IMR-90 (cell line): ENCODE results near the gene DCHS2. TPM values are rescaled to one million over a fixed set of nuclear protein-coding genes. Genes with fewer than 3 reads are reported as not detected.

Experiments
- ATAC-seq: fragments of 200-7000 bp; cut with Tn5 transposase; 2 replicates; pipeline ENCODE4 v1.9.1; 2020; ENCODE audit warnings: low read depth, mild to moderate bottlenecking, moderate library complexity
- BruUV-seq: library from RNA; stranded (reverse); fragments of 400-500 nt; replicated peaks from 2 replicates; lab custom pipeline; 2021; lab: Mats Ljungman, UMichigan
- CTCF ChIA-PET: fragments of 300-600 bp; formaldehyde crosslinking; extraction: SDS; loops from one replicate; lab custom pipeline; 2021; ENCODE audit warnings: antibody characterized with exemption; lab: Yijun Ruan, JAX
- POLR2A ChIA-PET: fragments of 300-600 bp; sonication (Branson Sonifier 250); formaldehyde crosslinking; loops from one replicate; lab custom pipeline; 2022; ENCODE audit warnings: antibody characterized with exemption; ENCODE audit not compliant: unreplicated experiment; lab: Charles Lee
- DNase-seq: peaks from one replicate; pipeline ENCODE4 v3.0.0; 2013
- H2AFZ ChIP-seq: replicated peaks from 2 replicates; pipeline ENCODE3; 2013; ENCODE audit warnings: low read length, mild to moderate bottlenecking; ENCODE audit not compliant: poor library complexity
- H2AK5ac ChIP-seq: 2 replicates; pipeline ENCODE4 v1.6.1; 2013; ENCODE audit warnings: low read depth, low read length, inconsistent platforms
- H2AK9ac ChIP-seq: replicated peaks from 2 replicates; pipeline ENCODE3; 2013; ENCODE audit warnings: mild to moderate bottlenecking, low read depth, low read length, moderate library complexity; ENCODE audit not compliant: poor library complexity
- H2BK120ac ChIP-seq: 2 replicates; pipeline ENCODE4 v1.6.1; 2013; ENCODE audit warnings: low read depth, low read length, inconsistent platforms
- H2BK15ac ChIP-seq: 3 replicates; pipeline ENCODE4 v1.6.1; 2013; ENCODE audit warnings: low read depth, low read length, inconsistent platforms
- H2BK20ac ChIP-seq: 2 replicates; pipeline ENCODE4 v1.6.1; 2013; ENCODE audit warnings: low read depth, mild to moderate bottlenecking, inconsistent platforms, low read length, moderate library complexity
- H2BK5ac ChIP-seq: 2 replicates; pipeline ENCODE4 v1.6.1; 2013; ENCODE audit warnings: mild to moderate bottlenecking, low read depth, low read length, inconsistent platforms; ENCODE audit not compliant: poor library complexity, severe bottlenecking
- H3K14ac ChIP-seq: replicated peaks from 2 replicates; pipeline ENCODE4 v1.6.1; 2013; ENCODE audit warnings: low read depth, low read length, inconsistent platforms
- H3K18ac ChIP-seq: 2 replicates; pipeline ENCODE4 v1.6.1; 2013; ENCODE audit warnings: low read depth, low read length, control low read depth
- H3K23ac ChIP-seq: 2 replicates; pipeline ENCODE4 v1.6.1; 2013; ENCODE audit warnings: low read depth, low read length, inconsistent platforms
- H3K27ac ChIP-seq: 2 replicates; pipeline ENCODE4 v1.5.1; 2013; ENCODE audit warnings: mild to moderate bottlenecking, control low read depth, low read length; ENCODE audit not compliant: insufficient read depth
- H3K27me3 ChIP-seq: 2 replicates; pipeline ENCODE4 v1.6.1; 2013; ENCODE audit warnings: low read length; ENCODE audit not compliant: control insufficient read depth, insufficient read depth
- H3K36me3 ChIP-seq: 2 replicates; pipeline ENCODE4 v1.6.1; 2013; ENCODE audit warnings: low read length, mixed read lengths; ENCODE audit not compliant: control insufficient read depth, insufficient read depth
- H3K4ac ChIP-seq: 2 replicates; pipeline ENCODE4 v1.6.1; 2013; ENCODE audit warnings: low read depth, low read length, inconsistent platforms
- H3K4me1 ChIP-seq: 2 replicates; pipeline ENCODE4 v1.6.1; 2013; ENCODE audit warnings: low read length, mixed read lengths; ENCODE audit not compliant: control insufficient read depth, insufficient read depth
- H3K4me2 ChIP-seq: 2 replicates; pipeline ENCODE4 v1.6.1; 2013; ENCODE audit warnings: low read depth, mild to moderate bottlenecking, control low read depth, low read length, moderate library complexity
- H3K4me3 ChIP-seq: 2 replicates; pipeline ENCODE4 v1.5.1; 2013; ENCODE audit warnings: low read depth, mild to moderate bottlenecking, control low read depth, low read length, moderate library complexity; ENCODE audit not compliant: insufficient read depth
- H3K56ac ChIP-seq: 2 replicates; pipeline ENCODE4 v1.6.1; 2013; ENCODE audit warnings: low read length, inconsistent platforms; ENCODE audit not compliant: insufficient read depth; ENCODE audit errors: extremely low read depth
- H3K79me1 ChIP-seq, 2 experiments: 2 replicates each; pipeline ENCODE4 v1.6.1; 2013; ENCODE audit warnings: low read length in 2 of 2, inconsistent platforms in 1 of 2, low read depth in 1 of 2
- H3K9ac ChIP-seq: 2 replicates; pipeline ENCODE4 v1.6.1; 2013; ENCODE audit warnings: low read depth, low read length, control low read depth
- H3K9me1 ChIP-seq: 2 replicates; pipeline ENCODE4 v1.6.1; 2013; ENCODE audit warnings: low read length, inconsistent platforms; ENCODE audit not compliant: insufficient read depth
- H3K9me3 ChIP-seq: 2 replicates; pipeline ENCODE4 v1.6.1; 2013; ENCODE audit warnings: low read length; ENCODE audit not compliant: control insufficient read depth, insufficient read depth
- H4K20me1 ChIP-seq: 2 replicates; pipeline ENCODE4 v1.6.1; 2013; ENCODE audit warnings: low read length, inconsistent platforms; ENCODE audit not compliant: insufficient read depth
- H4K5ac ChIP-seq: 2 replicates; pipeline ENCODE4 v1.6.1; 2013; ENCODE audit warnings: mild to moderate bottlenecking, low read depth, low read length, control low read depth
- H4K8ac ChIP-seq, 2 experiments: 2 replicates each; pipeline ENCODE4 v1.6.1; 2013; ENCODE audit warnings: low read depth in 2 of 2, low read length in 2 of 2, control low read depth in 1 of 2, inconsistent platforms in 1 of 2
- H4K91ac ChIP-seq: 2 replicates; pipeline ENCODE4 v1.6.1; 2013; ENCODE audit warnings: low read depth, low read length, inconsistent platforms; ENCODE audit not compliant: insufficient read depth
- BHLHE40 ChIP-seq: fragments of 150-350 bp; IDR thresholded peaks from 2 replicates; pipeline ENCODE4 v1.6.1; 2016; ENCODE audit warnings: mild to moderate bottlenecking, low read depth, low read length
- RAD21 ChIP-seq: IDR thresholded peaks from 2 replicates; pipeline ENCODE4 v1.6.1; 2012; ENCODE audit warnings: low read length, improper control_type of control experiment
- RCOR1 ChIP-seq: IDR thresholded peaks from 2 replicates; pipeline ENCODE4 v1.6.1; 2012; ENCODE audit warnings: mild to moderate bottlenecking, low read length, improper control_type of control experiment; ENCODE audit not compliant: insufficient replicate concordance
- RFX5 ChIP-seq: IDR thresholded peaks from 2 replicates; pipeline ENCODE4 v1.8.0; 2012; ENCODE audit warnings: low read depth, mild to moderate bottlenecking, low read length, moderate library complexity
- WGBS, 2 experiments: methylation state at CpG; one replicate each; pipeline versions ENCODE4 v1.1.5 to v1.1.7; 2013; ENCODE audit warnings: missing lambda C conversion rate in 2 of 2; ENCODE audit not compliant: insufficient read length in 1 of 2; ENCODE audit errors: extremely low coverage in 2 of 2; 5-methylcytosine and 5-hydroxymethylcytosine counted together
- dilution Hi-C: fragments of 300-500 bp; cut with HindIII; formaldehyde crosslinking; loops from one replicate; pipeline ENCODE4 v1.14.3; 2018; ENCODE audit warnings: low sequenced_read_pairs; ENCODE audit not compliant: unreplicated experiment
- in situ Hi-C: fragments of 300-500 bp; cut with MboI; formaldehyde crosslinking; loops from 3 replicates; pipeline ENCODE4 v1.14.3; 2019; ENCODE audit warnings: low sequenced_read_pairs, inconsistent platforms, mixed read lengths
- intact Hi-C: fragments of 100-400 bp; cut with micrococcal nuclease; formaldehyde crosslinking; loops from 2 replicates; pipeline ENCODE4 v1.10.0; 2022
- polyA plus RNA-seq, 3 experiments: library from polyadenylated mRNA; depleted of rRNA; stranded (reverse); fragments of >200 nt; gene quantifications; 2 replicates each; pipeline ENCODE4 v1.2.3, GENCODE V29; 2012; ENCODE audit warnings: low replicate concordance in 1 of 3
- total RNA-seq: library from RNA; depleted of rRNA; stranded (reverse); fragments of >200 nt; gene quantifications from 2 replicates; pipeline ENCODE4 v1.2.3, GENCODE V29; 2012

DCHS2 gene
- total and polyA plus RNA-seq, 2 of the 4 experiments (the other 2 are of a cell fraction) = not detected

GRCh38 chr4:154466336-154466735, 25.3 kb downstream of the DCHS2 start:
- H4K91ac ChIP-seq = no peak overlapping the region
- H2AK9ac ChIP-seq = no peak overlapping the region
- H4K20me1 ChIP-seq = no peaks in the 10 kb centered on the region
- no peak overlapping the region for H2AFZ ChIP-seq
- H3K27ac ChIP-seq = no peak overlapping the region
- H3K36me3 ChIP-seq = no peaks in the 10 kb centered on the region
- H3K56ac ChIP-seq = no peak overlapping the region
- H2BK5ac ChIP-seq = no peak overlapping the region
- no peaks in the 10 kb centered on the region for H3K9me1 ChIP-seq
- H3K27me3 ChIP-seq = no peaks in the 10 kb centered on the region
- H2BK120ac ChIP-seq = no peak overlapping the region
- WGBS, 2 experiments = no CpG with 5 or more reads among the region's 5 CpGs
- no peaks in the 10 kb centered on the region for H3K9me3 ChIP-seq
- H4K8ac ChIP-seq = no peak overlapping the region
- H3K79me1 ChIP-seq = no peaks in the 10 kb centered on the region
- H2BK15ac ChIP-seq = no peak overlapping the region
- DNase-seq = no peak
- H3K4me2 ChIP-seq = no peak overlapping the region
- no peak for ATAC-seq
- dilution Hi-C loops (no loop called here), in situ Hi-C loops (no loop called here), intact Hi-C loops (no loop called here)
- no peaks in the 10 kb centered on the region for H3K4me1 ChIP-seq
- POLR2A ChIA-PET = no interaction called here
- TF ChIP-seq RCOR1 = no peak
- no peak for TF ChIP-seq BHLHE40
- TF ChIP-seq RFX5 = no peak
- no peak for TF ChIP-seq RAD21
- no peak overlapping the region for H3K14ac ChIP-seq
- CTCF ChIA-PET = interaction anchor here (1.5 kb wide), 1 partner anchor 15 kb away, joined by 4 read pairs; no protein-coding TSS in a partner anchor
- no peak overlapping the region for H3K23ac ChIP-seq
- no TSS peak for BruUV-seq
- H3K4me3 ChIP-seq = no peak overlapping the region
- H3K9ac ChIP-seq = no peak overlapping the region
- no peak overlapping the region for H4K5ac ChIP-seq
- no peak overlapping the region for H2AK5ac ChIP-seq
- H3K4ac ChIP-seq = no peak overlapping the region
- H3K18ac ChIP-seq = no peak overlapping the region
- no peak overlapping the region for H2BK20ac ChIP-seq
